IMR-90 (cell line): ENCODE measurements around the gene CARNS1. TPM values are rescaled to one million over a fixed set of nuclear protein-coding genes. Genes with fewer than 3 reads are reported as not detected.
A peak's percentile ranks its signal among the peaks of the same experiment; 100 is the strongest.

Source experiments
- ATAC-seq: fragments of 200-7000 bp; cut with Tn5 transposase; 2 replicates; pipeline ENCODE4 v1.9.1; 2020; ENCODE audit warnings: low read depth, mild to moderate bottlenecking, moderate library complexity
- BruUV-seq: library from RNA; stranded (reverse); fragments of 400-500 nt; replicated peaks from 2 replicates; lab custom pipeline; 2021; lab: Mats Ljungman, UMichigan
- CTCF ChIA-PET: fragments of 300-600 bp; formaldehyde crosslinking; extraction: SDS; loops from one replicate; lab custom pipeline; 2021; ENCODE audit warnings: antibody characterized with exemption; lab: Yijun Ruan, JAX
- POLR2A ChIA-PET: fragments of 300-600 bp; sonication (Branson Sonifier 250); formaldehyde crosslinking; loops from one replicate; lab custom pipeline; 2022; ENCODE audit warnings: antibody characterized with exemption; ENCODE audit not compliant: unreplicated experiment; lab: Charles Lee
- DNase-seq: peaks from one replicate; pipeline ENCODE4 v3.0.0; 2013
- H2AFZ ChIP-seq: replicated peaks from 2 replicates; pipeline ENCODE3; 2013; ENCODE audit warnings: low read length, mild to moderate bottlenecking; ENCODE audit not compliant: poor library complexity
- H2AK5ac ChIP-seq: 2 replicates; pipeline ENCODE4 v1.6.1; 2013; ENCODE audit warnings: low read depth, low read length, inconsistent platforms
- H2AK9ac ChIP-seq: replicated peaks from 2 replicates; pipeline ENCODE3; 2013; ENCODE audit warnings: mild to moderate bottlenecking, low read depth, low read length, moderate library complexity; ENCODE audit not compliant: poor library complexity
- H2BK120ac ChIP-seq: 2 replicates; pipeline ENCODE4 v1.6.1; 2013; ENCODE audit warnings: low read depth, low read length, inconsistent platforms
- H2BK15ac ChIP-seq: 3 replicates; pipeline ENCODE4 v1.6.1; 2013; ENCODE audit warnings: low read depth, low read length, inconsistent platforms
- H2BK20ac ChIP-seq: 2 replicates; pipeline ENCODE4 v1.6.1; 2013; ENCODE audit warnings: low read depth, mild to moderate bottlenecking, inconsistent platforms, low read length, moderate library complexity
- H2BK5ac ChIP-seq: 2 replicates; pipeline ENCODE4 v1.6.1; 2013; ENCODE audit warnings: mild to moderate bottlenecking, low read depth, low read length, inconsistent platforms; ENCODE audit not compliant: poor library complexity, severe bottlenecking
- H3K14ac ChIP-seq: replicated peaks from 2 replicates; pipeline ENCODE4 v1.6.1; 2013; ENCODE audit warnings: low read depth, low read length, inconsistent platforms
- H3K18ac ChIP-seq: 2 replicates; pipeline ENCODE4 v1.6.1; 2013; ENCODE audit warnings: low read depth, low read length, control low read depth
- H3K23ac ChIP-seq: 2 replicates; pipeline ENCODE4 v1.6.1; 2013; ENCODE audit warnings: low read depth, low read length, inconsistent platforms
- H3K27ac ChIP-seq: 2 replicates; pipeline ENCODE4 v1.5.1; 2013; ENCODE audit warnings: mild to moderate bottlenecking, control low read depth, low read length; ENCODE audit not compliant: insufficient read depth
- H3K27me3 ChIP-seq: 2 replicates; pipeline ENCODE4 v1.6.1; 2013; ENCODE audit warnings: low read length; ENCODE audit not compliant: control insufficient read depth, insufficient read depth
- H3K36me3 ChIP-seq: 2 replicates; pipeline ENCODE4 v1.6.1; 2013; ENCODE audit warnings: low read length, mixed read lengths; ENCODE audit not compliant: control insufficient read depth, insufficient read depth
- H3K4ac ChIP-seq: 2 replicates; pipeline ENCODE4 v1.6.1; 2013; ENCODE audit warnings: low read depth, low read length, inconsistent platforms
- H3K4me1 ChIP-seq: 2 replicates; pipeline ENCODE4 v1.6.1; 2013; ENCODE audit warnings: low read length, mixed read lengths; ENCODE audit not compliant: control insufficient read depth, insufficient read depth
- H3K4me2 ChIP-seq: 2 replicates; pipeline ENCODE4 v1.6.1; 2013; ENCODE audit warnings: low read depth, mild to moderate bottlenecking, control low read depth, low read length, moderate library complexity
- H3K4me3 ChIP-seq: 2 replicates; pipeline ENCODE4 v1.5.1; 2013; ENCODE audit warnings: low read depth, mild to moderate bottlenecking, control low read depth, low read length, moderate library complexity; ENCODE audit not compliant: insufficient read depth
- H3K56ac ChIP-seq: 2 replicates; pipeline ENCODE4 v1.6.1; 2013; ENCODE audit warnings: low read length, inconsistent platforms; ENCODE audit not compliant: insufficient read depth; ENCODE audit errors: extremely low read depth
- H3K79me1 ChIP-seq, 2 experiments: 2 replicates each; pipeline ENCODE4 v1.6.1; 2013; ENCODE audit warnings: low read length in 2 of 2, inconsistent platforms in 1 of 2, low read depth in 1 of 2
- H3K9ac ChIP-seq: 2 replicates; pipeline ENCODE4 v1.6.1; 2013; ENCODE audit warnings: low read depth, low read length, control low read depth
- H3K9me1 ChIP-seq: 2 replicates; pipeline ENCODE4 v1.6.1; 2013; ENCODE audit warnings: low read length, inconsistent platforms; ENCODE audit not compliant: insufficient read depth
- H3K9me3 ChIP-seq: 2 replicates; pipeline ENCODE4 v1.6.1; 2013; ENCODE audit warnings: low read length; ENCODE audit not compliant: control insufficient read depth, insufficient read depth
- H4K20me1 ChIP-seq: 2 replicates; pipeline ENCODE4 v1.6.1; 2013; ENCODE audit warnings: low read length, inconsistent platforms; ENCODE audit not compliant: insufficient read depth
- H4K5ac ChIP-seq: 2 replicates; pipeline ENCODE4 v1.6.1; 2013; ENCODE audit warnings: mild to moderate bottlenecking, low read depth, low read length, control low read depth
- H4K8ac ChIP-seq, 2 experiments: 2 replicates each; pipeline ENCODE4 v1.6.1; 2013; ENCODE audit warnings: low read depth in 2 of 2, low read length in 2 of 2, control low read depth in 1 of 2, inconsistent platforms in 1 of 2
- H4K91ac ChIP-seq: 2 replicates; pipeline ENCODE4 v1.6.1; 2013; ENCODE audit warnings: low read depth, low read length, inconsistent platforms; ENCODE audit not compliant: insufficient read depth
- BHLHE40 ChIP-seq: fragments of 150-350 bp; IDR thresholded peaks from 2 replicates; pipeline ENCODE4 v1.6.1; 2016; ENCODE audit warnings: mild to moderate bottlenecking, low read depth, low read length
- CEBPB ChIP-seq: IDR thresholded peaks from 2 replicates; pipeline ENCODE4 v1.6.1; 2012; ENCODE audit warnings: low read depth, low read length, improper control_type of control experiment
- ELK1 ChIP-seq: fragments of 150-350 bp; IDR thresholded peaks from 2 replicates; pipeline ENCODE4 v1.6.1; 2016; ENCODE audit warnings: low read depth, mild to moderate bottlenecking, low read length, moderate library complexity, borderline replicate concordance
- FOS ChIP-seq: fragments of 150-350 bp; IDR thresholded peaks from 2 replicates; pipeline ENCODE4 v1.6.1; 2016; ENCODE audit warnings: low read depth, low read length
- MAFK ChIP-seq: IDR thresholded peaks from 2 replicates; pipeline ENCODE4 v1.6.1; 2012; ENCODE audit warnings: low read depth, low read length, improper control_type of control experiment
- MXI1 ChIP-seq: IDR thresholded peaks from 2 replicates; pipeline ENCODE4 v1.6.1; 2012; ENCODE audit warnings: low read depth, mild to moderate bottlenecking, low read length, moderate library complexity, borderline replicate concordance
- NFE2L2 ChIP-seq: fragments of 150-350 bp; IDR thresholded peaks from 2 replicates; pipeline ENCODE4 v1.6.1; 2016; ENCODE audit warnings: low read depth, mild to moderate bottlenecking, low read length
- RCOR1 ChIP-seq: IDR thresholded peaks from 2 replicates; pipeline ENCODE4 v1.6.1; 2012; ENCODE audit warnings: mild to moderate bottlenecking, low read length, improper control_type of control experiment; ENCODE audit not compliant: insufficient replicate concordance
- RFX5 ChIP-seq: IDR thresholded peaks from 2 replicates; pipeline ENCODE4 v1.8.0; 2012; ENCODE audit warnings: low read depth, mild to moderate bottlenecking, low read length, moderate library complexity
- SMC3 ChIP-seq: fragments of 150-350 bp; IDR thresholded peaks from 2 replicates; pipeline ENCODE4 v1.6.1; 2016; ENCODE audit warnings: low read depth, mild to moderate bottlenecking, antibody characterized with exemption, low read length, moderate library complexity
- USF2 ChIP-seq: fragments of 150-350 bp; IDR thresholded peaks from 2 replicates; pipeline ENCODE4 v1.6.1; 2017; ENCODE audit warnings: mild to moderate bottlenecking, antibody characterized with exemption, low read length, low read depth
- WGBS, 2 experiments: methylation state at CpG; one replicate each; pipeline versions ENCODE4 v1.1.5 to v1.1.7; 2013; ENCODE audit warnings: missing lambda C conversion rate in 2 of 2; ENCODE audit not compliant: insufficient read length in 1 of 2; ENCODE audit errors: extremely low coverage in 2 of 2; 5-methylcytosine and 5-hydroxymethylcytosine counted together
- dilution Hi-C: fragments of 300-500 bp; cut with HindIII; formaldehyde crosslinking; loops from one replicate; pipeline ENCODE4 v1.14.3; 2018; ENCODE audit warnings: low sequenced_read_pairs; ENCODE audit not compliant: unreplicated experiment
- in situ Hi-C: fragments of 300-500 bp; cut with MboI; formaldehyde crosslinking; loops from 3 replicates; pipeline ENCODE4 v1.14.3; 2019; ENCODE audit warnings: low sequenced_read_pairs, inconsistent platforms, mixed read lengths
- intact Hi-C: fragments of 100-400 bp; cut with micrococcal nuclease; formaldehyde crosslinking; loops from 2 replicates; pipeline ENCODE4 v1.10.0; 2022
- polyA plus RNA-seq, 3 experiments: library from polyadenylated mRNA; depleted of rRNA; stranded (reverse); fragments of >200 nt; gene quantifications; 2 replicates each; pipeline ENCODE4 v1.2.3, GENCODE V29; 2012; ENCODE audit warnings: low replicate concordance in 1 of 3
- total RNA-seq: library from RNA; depleted of rRNA; stranded (reverse); fragments of >200 nt; gene quantifications from 2 replicates; pipeline ENCODE4 v1.2.3, GENCODE V29; 2012

Gene CARNS1
- total and polyA plus RNA-seq, 2 of the 4 experiments (the other 2 are of a cell fraction), result under 0.01 to 0.32 TPM

- Histone ChIP-seq H3K18ac (no peak overlapping the region), H2BK15ac (no peak overlapping the region), H3K56ac (no peak overlapping the region), H3K36me3 (no peaks in the 10 kb centered on the region), H3K4me3 (no peak overlapping the region), H2AFZ (no peak overlapping the region), H3K4me1 (no peaks in the 10 kb centered on the region), H2BK20ac (no peak overlapping the region), H4K20me1 (no peaks in the 10 kb centered on the region), H4K91ac (no peak overlapping the region), H3K9me1 (no peaks in the 10 kb centered on the region), H3K4me2 (no peak overlapping the region), H3K27me3 (peaks cover 57% of the 10 kb centered on the region), H3K27ac (no peak overlapping the region), H2AK5ac (no peak overlapping the region; the same call in 1 of the 2 replicates), H3K9ac (no peak overlapping the region), H2AK9ac (peak overlapping the region; percentile 37), H2BK5ac (no peak overlapping the region), H3K14ac (no peak overlapping the region), H3K4ac (no peak overlapping the region), H3K9me3 (no peaks in the 10 kb centered on the region), H4K5ac (no peak overlapping the region), H3K23ac (no peak overlapping the region), H2BK120ac (no peak overlapping the region), H4K8ac (no peak overlapping the region), H3K79me1 (no peaks in the 10 kb centered on the region)
- no TSS peak for BruUV-seq
- in situ Hi-C loops, result no loop called here
- dilution Hi-C loops, result no loop called here
- no peak for TF ChIP-seq NFE2L2
- no peak for TF ChIP-seq RCOR1
- TF ChIP-seq MAFK, result no peak
- TF ChIP-seq SMC3, result no peak
- TF ChIP-seq BHLHE40, result no peak
- TF ChIP-seq MXI1, result no peak
- TF ChIP-seq CEBPB, result no peak
- TF ChIP-seq USF2, result no peak
- TF ChIP-seq ELK1, result no peak
- no peak for TF ChIP-seq RFX5
- no peak for TF ChIP-seq FOS
- ATAC-seq, result no peak
- no peak for DNase-seq
- WGBS, 2 experiments, result no CpG with 5 or more reads among the region's 13 CpGs
- ChIA-PET CTCF (no interaction called here), POLR2A (no interaction called here)
- intact Hi-C loops, result no loop called here
Measured at GRCh38 chr11:67409781-67410368, 5.6 kb upstream of the CARNS1 start.
